Muscle layer of duodenum (tissue), 2 donors: Measurements from ENCODE around the gene SLC39A12.

ENCODE experiments used
- H3K27ac ChIP-seq: one replicate; pipeline ENCODE4 v1.7.0; 2013; ENCODE audit warnings: mild to moderate bottlenecking, low read length
- H3K27me3 ChIP-seq: one replicate; pipeline ENCODE4 v1.7.0; 2013; ENCODE audit warnings: low read depth, mild to moderate bottlenecking, control low read depth, low read length
- H3K36me3 ChIP-seq, 2 donors: one replicate each; pipeline ENCODE4 v1.7.0; 2013; ENCODE audit warnings: low read length in 2 of 2, control low read depth in 1 of 2, mild to moderate bottlenecking in 1 of 2; ENCODE audit not compliant: insufficient read depth in 2 of 2, control insufficient read depth in 1 of 2
- H3K4me1 ChIP-seq, 2 donors: one replicate each; pipeline ENCODE4 v1.7.0; 2013; ENCODE audit warnings: low read length in 2 of 2, mild to moderate bottlenecking in 2 of 2, control low read depth in 1 of 2, moderate library complexity in 1 of 2; ENCODE audit not compliant: insufficient read depth in 2 of 2, control insufficient read depth in 1 of 2
- H3K4me3 ChIP-seq, 2 donors: one replicate each; pipeline ENCODE4 v1.7.0; 2013; ENCODE audit warnings: low read length in 2 of 2, low read depth in 1 of 2, mild to moderate bottlenecking in 1 of 2
- H3K9me3 ChIP-seq, 2 donors: one replicate each; pipeline ENCODE4 v1.7.0; 2013; ENCODE audit warnings: low read length in 2 of 2, control low read depth in 1 of 2, mild to moderate bottlenecking in 1 of 2; ENCODE audit not compliant: control insufficient read depth in 1 of 2
- donor health status: healthy.

The SLC39A12 gene

GRCh38 chr10:18005781-18006456 is 54.2 kb downstream of the SLC39A12 start:
- Histone ChIP-seq H3K4me3 (peak overlapping the region; percentile 17 to 24), H3K9me3 (no peaks in the 10 kb centered on the region), H3K36me3 (no peaks in the 10 kb centered on the region), H3K27ac (no peak overlapping the region), H3K27me3 (no peaks in the 10 kb centered on the region), H3K4me1 (peaks cover 0 to 9% of the 10 kb centered on the region in 2 donors)

GRCh38 chr10:18008986-18009385 is 57.3 kb downstream of the SLC39A12 start:
- H3K27me3 ChIP-seq = no peaks in the 10 kb centered on the region
- peaks cover 0 to 9% of the 10 kb centered on the region in 2 donors for H3K4me1 ChIP-seq
- no peaks in the 10 kb centered on the region for H3K9me3 ChIP-seq
- H3K36me3 ChIP-seq = no peaks in the 10 kb centered on the region
- H3K4me3 ChIP-seq = no peak overlapping the region
- H3K27ac ChIP-seq = no peak overlapping the region

- no peaks in the 10 kb centered on the region for H3K27me3 ChIP-seq
- H3K36me3 ChIP-seq = no peaks in the 10 kb centered on the region
- no peaks in the 10 kb centered on the region for H3K9me3 ChIP-seq
- H3K4me3 ChIP-seq = no peak overlapping the region
- H3K27ac ChIP-seq = no peak overlapping the region
- peaks cover 0 to 9% of the 10 kb centered on the region in 2 donors for H3K4me1 ChIP-seq
These were observed 58.3 kb downstream of the SLC39A12 start for GRCh38 chr10:18010050-18010449.

- Histone ChIP-seq H3K27ac (no peak overlapping the region), H3K27me3 (no peaks in the 10 kb centered on the region), H3K4me3 (no peak overlapping the region), H3K36me3 (no peaks in the 10 kb centered on the region), H3K9me3 (peaks cover 0 to 10% of the 10 kb centered on the region in 2 donors), H3K4me1 (no peaks in the 10 kb centered on the region)
These were observed 68.8 kb downstream of the SLC39A12 start for GRCh38 chr10:18020523-18020922.

GRCh38 chr10:18021725-18022480 is 70.2 kb downstream of the SLC39A12 start:
- Histone ChIP-seq H3K36me3 (no peaks in the 10 kb centered on the region), H3K27ac (no peak overlapping the region), H3K9me3 (peaks cover 0 to 10% of the 10 kb centered on the region in 2 donors), H3K27me3 (no peaks in the 10 kb centered on the region), H3K4me1 (no peaks in the 10 kb centered on the region), H3K4me3 (no peak overlapping the region)

GRCh38 chr10:18043148-18044006 is 91.7 kb downstream of the SLC39A12 start:
- Histone ChIP-seq H3K4me3 (no peak overlapping the region), H3K27ac (no peak overlapping the region), H3K27me3 (no peaks in the 10 kb centered on the region), H3K4me1 (no peaks in the 10 kb centered on the region), H3K36me3 (no peaks in the 10 kb centered on the region), H3K9me3 (no peaks in the 10 kb centered on the region)

GRCh38 chr10:18044976-18045720 is 93.4 kb downstream of the SLC39A12 start:
- Histone ChIP-seq H3K9me3 (no peaks in the 10 kb centered on the region), H3K4me3 (no peak overlapping the region), H3K27ac (no peak overlapping the region), H3K4me1 (no peaks in the 10 kb centered on the region), H3K27me3 (no peaks in the 10 kb centered on the region), H3K36me3 (no peaks in the 10 kb centered on the region)

- Histone ChIP-seq H3K9me3 (no peaks in the 10 kb centered on the region), H3K27me3 (no peaks in the 10 kb centered on the region), H3K4me1 (no peaks in the 10 kb centered on the region)
These were observed 104.9 kb downstream of the SLC39A12 start for GRCh38 chr10:18056583-18056982.

GRCh38 chr10:18059826-18060559 is 108.3 kb downstream of the SLC39A12 start:
- no peaks in the 10 kb centered on the region for H3K4me1 ChIP-seq
- H3K36me3 ChIP-seq = no peaks in the 10 kb centered on the region
- peak overlapping the region; percentile 14 for H3K27ac ChIP-seq
- H3K9me3 ChIP-seq = no peaks in the 10 kb centered on the region
- H3K27me3 ChIP-seq = no peaks in the 10 kb centered on the region
- peak overlapping the region in 1 of 2 donors; percentile 23 for H3K4me3 ChIP-seq

More at GRCh38 chr10:18056583-18056982, 104.9 kb downstream of the SLC39A12 start:
- no peaks in the 10 kb centered on the region for H3K36me3 ChIP-seq
- no peak overlapping the region for H3K27ac ChIP-seq
- H3K4me3 ChIP-seq = no peak overlapping the region

GRCh38 chr10:18066947-18067346 is 115.2 kb downstream of the SLC39A12 start:
- Histone ChIP-seq H3K4me3 (no peak overlapping the region), H3K27ac (no peak overlapping the region)

More at GRCh38 chr10:18066947-18067346, 115.2 kb downstream of the SLC39A12 start:
- Histone ChIP-seq H3K9me3 (no peaks in the 10 kb centered on the region), H3K27me3 (no peaks in the 10 kb centered on the region), H3K4me1 (no peaks in the 10 kb centered on the region), H3K36me3 (no peaks in the 10 kb centered on the region)
